Epithelial cell of esophagus (primary cell): Measurements from ENCODE around the gene ATP2C1.

Source experiments
- DNase-seq: peaks from one replicate; pipeline ENCODE4 v3.0.0; 2010; ENCODE audit warnings: low read depth
- H3K4me3 ChIP-seq: 2 replicates; pipeline ENCODE4 v1.5.1; 2011; ENCODE audit warnings: mild to moderate bottlenecking, low read length, control low read depth
- TF ChIP-seq, protein P1 (sequence below): IDR thresholded peaks from 2 replicates; pipeline ENCODE4 v1.5.1; 2011; ENCODE audit warnings: low read depth, mild to moderate bottlenecking, low read length, control low read depth, inconsistent platforms; ENCODE audit not compliant: insufficient read depth; ENCODE audit errors: missing control alignments

The ATP2C1 gene

DNA sequence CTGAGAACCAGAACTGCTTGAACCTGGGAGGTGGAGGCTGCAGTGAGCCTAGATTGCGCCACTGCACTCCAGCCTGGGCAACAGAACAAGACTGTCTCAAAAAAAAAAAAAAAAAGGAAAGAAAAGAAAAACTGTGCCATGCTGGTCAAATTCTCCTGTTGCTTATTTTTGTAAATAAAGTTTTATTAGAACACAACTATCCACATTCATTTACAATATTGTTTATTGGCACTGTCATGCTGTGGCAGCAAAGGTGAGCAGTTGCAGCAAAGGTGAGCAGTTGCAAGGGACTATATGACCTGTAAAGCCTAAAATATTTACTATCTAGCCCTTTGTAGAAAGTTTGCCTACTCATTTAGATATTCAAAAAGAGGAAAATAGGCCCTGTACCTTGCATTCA is 114.4 kb downstream of the ATP2C1 start:
- no peak overlapping the region for H3K4me3 ChIP-seq
- DNase-seq = no peak
- TF ChIP-seq, protein P1, sequence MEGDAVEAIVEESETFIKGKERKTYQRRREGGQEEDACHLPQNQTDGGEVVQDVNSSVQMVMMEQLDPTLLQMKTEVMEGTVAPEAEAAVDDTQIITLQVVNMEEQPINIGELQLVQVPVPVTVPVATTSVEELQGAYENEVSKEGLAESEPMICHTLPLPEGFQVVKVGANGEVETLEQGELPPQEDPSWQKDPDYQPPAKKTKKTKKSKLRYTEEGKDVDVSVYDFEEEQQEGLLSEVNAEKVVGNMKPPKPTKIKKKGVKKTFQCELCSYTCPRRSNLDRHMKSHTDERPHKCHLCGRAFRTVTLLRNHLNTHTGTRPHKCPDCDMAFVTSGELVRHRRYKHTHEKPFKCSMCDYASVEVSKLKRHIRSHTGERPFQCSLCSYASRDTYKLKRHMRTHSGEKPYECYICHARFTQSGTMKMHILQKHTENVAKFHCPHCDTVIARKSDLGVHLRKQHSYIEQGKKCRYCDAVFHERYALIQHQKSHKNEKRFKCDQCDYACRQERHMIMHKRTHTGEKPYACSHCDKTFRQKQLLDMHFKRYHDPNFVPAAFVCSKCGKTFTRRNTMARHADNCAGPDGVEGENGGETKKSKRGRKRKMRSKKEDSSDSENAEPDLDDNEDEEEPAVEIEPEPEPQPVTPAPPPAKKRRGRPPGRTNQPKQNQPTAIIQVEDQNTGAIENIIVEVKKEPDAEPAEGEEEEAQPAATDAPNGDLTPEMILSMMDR = no peak

- TF ChIP-seq, protein P1 = no peak
- no peak overlapping the region for H3K4me3 ChIP-seq
- no peak for DNase-seq
Observed at GRCh38 chr3:131009698-131010097, 115.8 kb downstream of the ATP2C1 start.

- no peak overlapping the region for H3K4me3 ChIP-seq
- no peak for DNase-seq
- TF ChIP-seq, protein P1 = no peak
Observed at GRCh38 chr3:131018970-131019369, 125.1 kb downstream of the ATP2C1 start.

DNA sequence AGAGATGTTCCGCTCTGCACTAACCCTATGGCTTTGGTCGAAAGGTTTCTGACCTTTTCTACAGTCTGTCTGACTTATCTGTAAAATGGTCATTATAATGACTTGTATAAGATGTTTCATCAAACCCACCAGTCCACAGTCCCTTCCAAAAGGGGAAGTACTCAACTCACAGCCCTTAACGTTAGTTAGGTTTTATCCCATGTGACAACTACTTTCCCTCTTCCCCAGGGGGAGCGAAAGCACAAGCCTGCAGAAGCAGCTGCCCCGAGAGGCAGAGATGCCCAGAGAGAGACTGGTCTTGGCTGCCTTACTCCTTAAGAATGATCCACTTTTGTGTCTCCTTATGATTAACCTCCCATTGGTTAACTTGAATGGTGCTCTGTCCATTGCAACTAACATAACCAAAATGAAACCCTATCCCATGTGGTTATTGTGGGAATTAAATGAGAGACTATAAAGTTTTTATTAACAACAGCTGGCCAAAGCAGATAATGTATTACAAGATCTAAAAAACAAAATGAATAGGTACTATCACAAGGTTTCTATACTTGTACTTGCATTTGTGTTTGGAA is 126.3 kb downstream of the ATP2C1 start:
- TF ChIP-seq, protein P1 = no peak
- H3K4me3 ChIP-seq = no peak overlapping the region
- no peak for DNase-seq

GRCh38 chr3:131025539-131025938 is 131.7 kb downstream of the ATP2C1 start:
- TF ChIP-seq, protein P1 = no peak
- no peak for DNase-seq
- H3K4me3 ChIP-seq = peak overlapping the region; percentile 80

- H3K4me3 ChIP-seq = peak within 1 kb of the TSS; percentile 80
- DNase-seq = peak; percentile 89
- TF ChIP-seq, protein P1 = no peak
Observed at GRCh38 chr3:131026321-131027151, 132.7 kb downstream of the ATP2C1 start, which contains the start of the genes ASTE1 and NEK11. Gene ASTE1 (minus strand): TSS chr3:131026825. CDS start chr3:131025306, 1,519 bp downstream. Gene NEK11 (plus strand): TSS chr3:131026877. CDS start chr3:131029709, 2,832 bp downstream.

DNA sequence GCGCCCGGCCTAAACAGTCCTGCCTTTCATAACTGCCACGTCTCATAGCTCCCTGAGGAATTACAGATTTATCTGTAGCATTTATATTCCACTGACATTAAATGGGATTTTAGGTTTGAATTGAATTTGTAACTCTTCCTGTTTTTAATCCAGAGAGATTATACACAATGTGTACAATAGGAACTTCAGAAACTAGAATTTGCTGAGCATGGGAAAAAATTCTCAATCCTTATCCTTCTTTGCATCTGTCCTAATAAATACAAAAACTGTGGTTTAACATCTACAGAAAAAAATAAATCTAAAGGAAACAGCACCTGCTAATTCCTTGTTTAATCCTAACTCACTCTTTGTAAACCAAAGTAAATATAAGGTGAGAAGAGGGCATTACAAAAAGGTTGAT is 135.0 kb downstream of the ATP2C1 start:
- DNase-seq = no peak
- H3K4me3 ChIP-seq = no peak overlapping the region
- TF ChIP-seq, protein P1 = no peak
